Sigmoid colon (tissue), 4 donors: ENCODE data around the gene CCDC102A.

ENCODE experiments used
- CTCF ChIP-seq, 4 experiments: fragments of 450-650 bp in 3 of 4; fragments of 200-600 bp in 1 of 4; IDR thresholded peaks; one replicate each; pipeline ENCODE4 v1.5.1; 2016 to 2019; ENCODE audit warnings: antibody characterized with exemption in 4 of 4, mild to moderate bottlenecking in 3 of 4, moderate library complexity in 2 of 4
- EP300 ChIP-seq, 4 donors: sonication (generic); formaldehyde crosslinking; IDR thresholded peaks; one replicate each; pipeline ENCODE4 v1.6.1; 2017; ENCODE audit warnings: antibody characterized with exemption in 4 of 4
- POLR2A ChIP-seq, 2 donors: fragments of 450-650 bp; IDR thresholded peaks; one replicate each; pipeline ENCODE4 v1.6.1; 2016; ENCODE audit warnings: antibody characterized with exemption in 2 of 2, mild to moderate bottlenecking in 2 of 2, moderate library complexity in 2 of 2
- POLR2AphosphoS5 ChIP-seq, 4 donors: sonication (generic); formaldehyde crosslinking; IDR thresholded peaks; one replicate each; pipeline ENCODE4 v1.6.1; 2017; ENCODE audit warnings: antibody characterized with exemption in 4 of 4

- TF ChIP-seq POLR2A (IDR thresholded peaks at IDR 0.05) (no peak), CTCF (IDR thresholded peaks at IDR 0.05) (no peak), EP300 (IDR thresholded peaks at IDR 0.05) (no peak), POLR2AphosphoS5 (IDR thresholded peaks at IDR 0.05) (peak in 1 of 4 donors; percentile 52)
Observed at GRCh38 chr16:57530104-57530521, 6.3 kb downstream of the CCDC102A start.
